ENCODE measurements around the gene GLIS2.
A peak's percentile ranks its signal among the peaks of the same experiment; 100 is the strongest.

The GLIS2 gene

GRCh38 chr16:4309833-4310266 lies 6.0 kb upstream of the GLIS2 start:
- TF ChIP-seq, protein P1, sequence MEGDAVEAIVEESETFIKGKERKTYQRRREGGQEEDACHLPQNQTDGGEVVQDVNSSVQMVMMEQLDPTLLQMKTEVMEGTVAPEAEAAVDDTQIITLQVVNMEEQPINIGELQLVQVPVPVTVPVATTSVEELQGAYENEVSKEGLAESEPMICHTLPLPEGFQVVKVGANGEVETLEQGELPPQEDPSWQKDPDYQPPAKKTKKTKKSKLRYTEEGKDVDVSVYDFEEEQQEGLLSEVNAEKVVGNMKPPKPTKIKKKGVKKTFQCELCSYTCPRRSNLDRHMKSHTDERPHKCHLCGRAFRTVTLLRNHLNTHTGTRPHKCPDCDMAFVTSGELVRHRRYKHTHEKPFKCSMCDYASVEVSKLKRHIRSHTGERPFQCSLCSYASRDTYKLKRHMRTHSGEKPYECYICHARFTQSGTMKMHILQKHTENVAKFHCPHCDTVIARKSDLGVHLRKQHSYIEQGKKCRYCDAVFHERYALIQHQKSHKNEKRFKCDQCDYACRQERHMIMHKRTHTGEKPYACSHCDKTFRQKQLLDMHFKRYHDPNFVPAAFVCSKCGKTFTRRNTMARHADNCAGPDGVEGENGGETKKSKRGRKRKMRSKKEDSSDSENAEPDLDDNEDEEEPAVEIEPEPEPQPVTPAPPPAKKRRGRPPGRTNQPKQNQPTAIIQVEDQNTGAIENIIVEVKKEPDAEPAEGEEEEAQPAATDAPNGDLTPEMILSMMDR (IDR thresholded peaks at IDR 0.05; ENCODE audit: low read depth, low read length): peak; percentile 30
- TF ChIP-seq POLR2A (IDR thresholded peaks at IDR 0.05; ENCODE audit: extremely low read depth, insufficient read length): no peak
- DNase-seq (ENCODE audit: low read depth): no peak

GRCh38 chr16:4313563-4314531 lies 2.0 kb upstream of the GLIS2 start:
- no peak for TF ChIP-seq MYC (IDR thresholded peaks at IDR 0.05; ENCODE audit: low read depth, low read length)
- TF ChIP-seq, protein P1 (IDR thresholded peaks at IDR 0.05; ENCODE audit: low read depth, low read length): peak; percentile 50
- peak; percentile 58 for DNase-seq (ENCODE audit: low read depth)
- H3K4me3 ChIP-seq (ENCODE audit: low read depth, low read length): no peak overlapping the region

More at GRCh38 chr16:4309833-4310266, 6.0 kb upstream of the GLIS2 start:
- H3K4me3 ChIP-seq (ENCODE audit: low read depth, low read length): no peak overlapping the region

DNA sequence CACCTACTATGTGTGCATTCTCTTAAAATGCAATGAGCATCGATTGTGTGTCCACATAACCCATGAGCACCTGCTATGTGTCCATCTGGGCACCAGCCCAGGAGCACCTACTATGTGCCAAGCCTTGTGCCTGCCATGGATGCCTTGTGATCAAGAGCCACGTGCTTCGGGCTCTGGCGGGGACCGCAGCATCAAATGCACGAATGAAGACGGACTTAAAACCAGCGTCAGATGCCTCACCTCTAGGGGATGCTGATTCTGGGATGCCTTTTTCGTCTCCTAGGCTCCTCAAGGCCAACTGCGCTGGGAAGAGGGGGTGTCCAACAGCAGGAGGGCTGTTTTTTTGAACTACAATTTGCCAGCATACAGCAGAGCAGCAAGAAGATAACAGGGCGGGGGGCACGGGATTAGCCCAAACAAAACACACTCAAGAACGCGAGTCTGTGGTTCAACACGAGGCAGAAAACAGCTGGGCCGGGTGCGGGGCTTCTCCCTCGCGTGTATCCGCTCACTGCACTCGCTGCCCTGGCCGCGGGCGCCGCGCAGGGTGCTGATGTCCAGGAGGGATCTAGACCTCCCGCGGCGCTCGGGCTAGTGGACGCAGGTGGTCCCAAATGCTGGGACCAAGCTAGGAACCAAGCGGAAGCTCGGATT lies 1.2 kb upstream of the GLIS2 start:
- DNase-seq (ENCODE audit: low read depth): peak; percentile 53
- TF ChIP-seq MAX (IDR thresholded peaks at IDR 0.05; ENCODE audit: low read depth, low read length): no peak
- H3K4me3 ChIP-seq (ENCODE audit: low read depth, low read length): no peak overlapping the region

DNA sequence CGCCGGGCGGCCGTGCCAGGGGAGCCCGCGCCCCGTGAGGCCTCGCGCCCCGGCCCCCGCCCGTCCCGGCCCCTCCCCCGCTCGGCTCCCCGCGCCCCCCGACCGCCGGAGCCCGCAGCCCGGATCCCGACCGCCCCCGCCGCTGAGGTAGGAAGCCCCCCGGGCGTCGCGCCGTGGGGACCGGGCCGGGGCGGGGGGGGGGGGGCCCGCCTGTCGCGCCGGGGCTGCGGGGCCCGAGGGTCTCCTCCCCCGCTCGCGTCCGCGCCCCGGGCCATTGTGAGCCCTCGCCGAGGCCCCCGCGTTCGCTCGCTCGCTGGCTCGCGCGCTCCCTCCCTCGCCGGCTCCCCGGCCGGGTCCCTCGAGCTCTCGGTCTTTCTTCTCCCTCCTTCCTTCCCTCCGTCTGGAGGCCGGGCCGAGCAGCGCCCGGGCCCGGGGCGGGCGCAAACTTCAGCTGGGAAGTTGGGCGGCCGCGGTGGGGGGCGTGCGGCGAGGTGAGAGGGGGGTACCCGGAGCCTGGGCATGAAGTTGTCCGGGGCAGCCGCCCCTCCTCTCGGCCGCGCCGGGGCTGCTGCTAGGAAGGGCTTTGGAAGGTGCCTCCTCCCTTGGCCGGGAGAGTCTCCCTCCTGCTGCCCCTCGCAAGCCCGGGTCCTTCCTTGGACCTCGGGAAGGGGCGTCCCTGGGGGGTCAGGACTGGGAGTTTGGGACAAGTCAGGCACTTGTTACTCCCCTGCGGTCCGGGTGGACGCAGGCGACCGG lies 419 bp downstream of the GLIS2 start:
- no peak overlapping the region for H3K4me3 ChIP-seq (ENCODE audit: low read depth, low read length)
- TF ChIP-seq MAX (IDR thresholded peaks at IDR 0.05; ENCODE audit: low read depth, low read length) (no peak), MYC (IDR thresholded peaks at IDR 0.05; ENCODE audit: low read depth, low read length) (no peak), POLR2A (IDR thresholded peaks at IDR 0.05; ENCODE audit: extremely low read depth, insufficient read length) (no peak)
- TF ChIP-seq, protein P1 (IDR thresholded peaks at IDR 0.05; ENCODE audit: low read depth, low read length): no peak
- DNase-seq (ENCODE audit: low read depth): peak; percentile 54

DNA sequence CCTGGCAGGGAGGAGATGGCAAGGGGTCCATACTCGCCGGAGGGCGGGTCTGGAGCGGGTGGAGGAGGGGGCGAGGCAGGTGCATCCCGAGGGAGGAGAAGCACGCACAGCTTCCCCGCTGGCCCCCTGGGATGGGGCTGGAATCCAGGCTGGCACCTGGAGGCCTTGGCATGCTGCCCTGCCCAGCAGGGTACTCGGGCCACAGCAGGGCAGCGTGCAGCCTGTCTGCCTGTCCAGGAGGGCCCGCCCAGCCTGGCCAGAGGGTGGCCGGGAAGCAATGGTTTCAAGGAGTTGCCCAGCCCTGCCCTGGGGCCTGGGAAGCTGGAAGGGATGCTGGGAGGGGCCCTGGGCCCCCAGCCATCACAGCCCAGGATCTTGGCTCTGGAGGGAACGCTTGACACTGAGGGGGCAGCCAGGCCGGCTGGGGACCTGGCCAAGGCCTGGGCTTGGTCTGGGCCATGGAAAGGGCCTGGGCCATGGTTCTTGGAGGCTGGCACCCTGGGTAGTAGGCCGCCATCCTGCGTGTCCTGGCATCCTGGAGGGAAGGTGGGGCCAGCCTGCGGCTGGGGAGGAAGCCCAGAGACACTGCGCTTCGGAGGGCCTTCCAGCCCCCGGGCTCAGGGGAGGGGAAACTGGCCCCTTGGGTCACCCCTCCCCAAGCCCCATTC lies 1.1 kb downstream of the GLIS2 start:
- TF ChIP-seq, protein P1 (IDR thresholded peaks at IDR 0.05; ENCODE audit: low read depth, low read length): no peak
- TF ChIP-seq POLR2A (IDR thresholded peaks at IDR 0.05; ENCODE audit: extremely low read depth, insufficient read length): no peak
- TF ChIP-seq MYC (IDR thresholded peaks at IDR 0.05; ENCODE audit: low read depth, low read length): no peak
- no peak for TF ChIP-seq MAX (IDR thresholded peaks at IDR 0.05; ENCODE audit: low read depth, low read length)
- no peak for DNase-seq (ENCODE audit: low read depth)
- no peak overlapping the region for H3K4me3 ChIP-seq (ENCODE audit: low read depth, low read length)
